Subcutaneous abdominal adipose tissue (tissue), 5 donors: ENCODE data around the gene IGSF9B.
"Not testable (repeated sequence)": the region's sequence is repeated elsewhere in the genome, so short reads cannot be mapped to it uniquely, and the experiment has no call there.

Experiments used
- H3K27ac ChIP-seq: one replicate; pipeline ENCODE4 v1.7.0; 2013; ENCODE audit warnings: low read depth, mild to moderate bottlenecking, inconsistent platforms, low read length, moderate library complexity
- H3K27me3 ChIP-seq, 5 donors: one replicate each; pipeline ENCODE4 v1.7.0; 2013; ENCODE audit warnings: low read length in 5 of 5, inconsistent platforms in 1 of 5; ENCODE audit not compliant: control insufficient read depth in 5 of 5, insufficient read depth in 4 of 5
- H3K36me3 ChIP-seq, 5 donors: one replicate each; pipeline ENCODE4 v1.7.0; 2013; ENCODE audit warnings: low read length in 5 of 5; ENCODE audit not compliant: control insufficient read depth in 5 of 5, insufficient read depth in 5 of 5
- H3K4me1 ChIP-seq, 5 donors: one replicate each; pipeline ENCODE4 v1.7.0; 2013; ENCODE audit warnings: low read length in 5 of 5, mild to moderate bottlenecking in 3 of 5, moderate library complexity in 1 of 5; ENCODE audit not compliant: control insufficient read depth in 5 of 5, insufficient read depth in 5 of 5
- H3K4me3 ChIP-seq, 5 donors: one replicate each; pipeline ENCODE4 v1.7.0; 2013; ENCODE audit warnings: low read length in 5 of 5, low read depth in 1 of 5
- H3K9ac ChIP-seq, 5 donors: one replicate each; pipeline ENCODE4 v1.7.0; 2013; ENCODE audit warnings: low read length in 5 of 5, mild to moderate bottlenecking in 4 of 5, moderate library complexity in 3 of 5
- H3K9me3 ChIP-seq, 5 donors: one replicate each; pipeline ENCODE4 v1.7.0; 2013; ENCODE audit warnings: low read length in 5 of 5; ENCODE audit not compliant: control insufficient read depth in 5 of 5
- donor health status: healthy.
- donor health status: healthy.
- donor health status: healthy.
- donor health status: healthy.
- donor health status: healthy.

The IGSF9B gene

GRCh38 chr11:133956650-133957633, at the start of gene IGSF9B:
TSS of gene IGSF9B (minus strand) at chr11:133956968. CDS start at chr11:133956754, 214 bp downstream.
- Histone ChIP-seq H3K9ac (no peak within 1 kb of the TSS), H3K9me3 (no peaks in the 10 kb centered on the region), H3K4me3 (peak within 1 kb of the TSS; percentile 69 to 78 (median 71)), H3K27me3 (peaks cover 30 to 60% (median 43%) of the 10 kb centered on the region in 5 donors), H3K4me1 (peaks cover 3 to 24% (median 18%) of the 10 kb centered on the region in 5 donors), H3K27ac (no peak within 1 kb of the TSS), H3K36me3 (no peaks in the 10 kb centered on the region)

- Histone ChIP-seq H3K27me3 (peaks cover 0 to 8% (median 0%) of the 10 kb centered on the region in 5 donors), H3K4me1 (peaks cover 0 to 17% (median 3%) of the 10 kb centered on the region in 5 donors), H3K27ac (no peak overlapping the region), H3K9me3 (no peaks in the 10 kb centered on the region), H3K9ac (no peak overlapping the region), H3K36me3 (no peaks in the 10 kb centered on the region), H3K4me3 (no peak overlapping the region)
These were observed 47.9 kb upstream of the IGSF9B start for GRCh38 chr11:134004496-134005172.

- Histone ChIP-seq H3K4me1 (peaks cover 0 to 17% (median 3%) of the 10 kb centered on the region in 5 donors), H3K36me3 (no peaks in the 10 kb centered on the region), H3K9ac (no peak overlapping the region), H3K27ac (no peak overlapping the region), H3K9me3 (no peaks in the 10 kb centered on the region), H3K4me3 (no peak overlapping the region), H3K27me3 (peaks cover 0 to 10% (median 0%) of the 10 kb centered on the region in 5 donors)
These were observed 47.2 kb upstream of the IGSF9B start for GRCh38 chr11:134003792-134004495.

- H3K36me3 ChIP-seq, H3K9ac ChIP-seq, H3K27me3 ChIP-seq, H3K27ac ChIP-seq, H3K4me3 ChIP-seq, H3K9me3 ChIP-seq: not testable (repeated sequence)
- H3K4me1 ChIP-seq, result peaks cover 0 to 23% (median 3%) of the 10 kb centered on the region in 5 donors
These were observed 46.1 kb upstream of the IGSF9B start for GRCh38 chr11:134002819-134003218.

- not testable (repeated sequence) for H3K27me3 ChIP-seq, H3K9ac ChIP-seq, H3K27ac ChIP-seq, H3K9me3 ChIP-seq, H3K36me3 ChIP-seq, H3K4me3 ChIP-seq
- peaks cover 0 to 27% (median 3%) of the 10 kb centered on the region in 5 donors for H3K4me1 ChIP-seq
These were observed 45.6 kb upstream of the IGSF9B start for GRCh38 chr11:134002338-134002737.

GRCh38 chr11:134001596-134001995, 44.8 kb upstream of the IGSF9B start:
- Histone ChIP-seq H3K4me1 (peaks cover 0 to 35% (median 3%) of the 10 kb centered on the region in 5 donors), H3K4me3 (no peak overlapping the region), H3K27ac (no peak overlapping the region), H3K9ac (no peak overlapping the region), H3K27me3 (peaks cover 0 to 7% (median 3%) of the 10 kb centered on the region in 5 donors), H3K9me3 (no peaks in the 10 kb centered on the region), H3K36me3 (no peaks in the 10 kb centered on the region)

GRCh38 chr11:134001088-134001487, 44.3 kb upstream of the IGSF9B start:
- Histone ChIP-seq H3K4me3 (no peak overlapping the region), H3K9ac (no peak overlapping the region), H3K4me1 (peaks cover 0 to 39% (median 3%) of the 10 kb centered on the region in 5 donors), H3K27me3 (peaks cover 0 to 9% (median 3%) of the 10 kb centered on the region in 5 donors), H3K36me3 (no peaks in the 10 kb centered on the region), H3K27ac (no peak overlapping the region), H3K9me3 (no peaks in the 10 kb centered on the region)

GRCh38 chr11:133999355-133999754, 42.6 kb upstream of the IGSF9B start:
- H3K36me3 ChIP-seq, result no peaks in the 10 kb centered on the region
- peaks cover 0 to 13% (median 3%) of the 10 kb centered on the region in 5 donors for H3K27me3 ChIP-seq
- no peak overlapping the region for H3K27ac ChIP-seq
- H3K4me1 ChIP-seq, result peaks cover 0 to 32% (median 1%) of the 10 kb centered on the region in 5 donors
- H3K4me3 ChIP-seq, result no peak overlapping the region
- no peak overlapping the region for H3K9ac ChIP-seq
- H3K9me3 ChIP-seq, result no peaks in the 10 kb centered on the region

GRCh38 chr11:133997554-133997953, 40.8 kb upstream of the IGSF9B start:
- H3K27me3 ChIP-seq, result peaks cover 0 to 13% (median 3%) of the 10 kb centered on the region in 5 donors
- H3K4me3 ChIP-seq, result peak overlapping the region in 1 of 5 donors; percentile 7
- H3K4me1 ChIP-seq, result peaks cover 0 to 22% (median 0%) of the 10 kb centered on the region in 5 donors
- H3K36me3 ChIP-seq, result no peaks in the 10 kb centered on the region
- no peak overlapping the region for H3K9ac ChIP-seq
- H3K9me3 ChIP-seq, result no peaks in the 10 kb centered on the region
- H3K27ac ChIP-seq, result no peak overlapping the region
